HG03378 (cell line): Measurements from ENCODE around the gene HIBADH.
"Not testable (repeated sequence)": the region's sequence is repeated elsewhere in the genome, so short reads cannot be mapped to it uniquely, and the experiment has no call there.

Source experiments
- ATAC-seq: cut with Tn5 transposase; IDR thresholded peaks from one replicate; pipeline ENCODE4 v1.9.1; 2021; ENCODE audit warnings: mild to moderate bottlenecking, moderate library complexity; ENCODE audit not compliant: unreplicated experiment

HIBADH gene

GRCh38 chr7:27605283-27605682 is 57.4 kb downstream of the HIBADH start:
- no peak for ATAC-seq

GRCh38 chr7:27603813-27604212 is 58.9 kb downstream of the HIBADH start:
- no peak for ATAC-seq

- no peak for ATAC-seq
Measured at GRCh38 chr7:27602766-27603165, 59.9 kb downstream of the HIBADH start.

- ATAC-seq = no peak
Measured at GRCh38 chr7:27601217-27601616, 61.5 kb downstream of the HIBADH start.

GRCh38 chr7:27600247-27600646 is 62.4 kb downstream of the HIBADH start:
- no peak for ATAC-seq

GRCh38 chr7:27595009-27595408 is 67.7 kb downstream of the HIBADH start:
- no peak for ATAC-seq

GRCh38 chr7:27593226-27593625 is 69.5 kb downstream of the HIBADH start:
- no peak for ATAC-seq

- ATAC-seq = no peak
Measured at GRCh38 chr7:27590416-27590815, 72.3 kb downstream of the HIBADH start.

GRCh38 chr7:27587429-27587828 is 75.3 kb downstream of the HIBADH start:
- ATAC-seq = no peak

- ATAC-seq = peak; percentile 87
Measured at GRCh38 chr7:27586825-27587224, 75.9 kb downstream of the HIBADH start.

GRCh38 chr7:27585781-27586447 is 76.8 kb downstream of the HIBADH start:
- no peak for ATAC-seq

GRCh38 chr7:27581906-27582305 is 80.8 kb downstream of the HIBADH start:
- ATAC-seq = no peak

- no peak for ATAC-seq
Measured at GRCh38 chr7:27581119-27581518, 81.6 kb downstream of the HIBADH start.

- ATAC-seq = no peak
Measured at GRCh38 chr7:27579565-27579964, 83.1 kb downstream of the HIBADH start.

- not testable (repeated sequence) for ATAC-seq
Measured at GRCh38 chr7:27578169-27578568, 84.5 kb downstream of the HIBADH start.

GRCh38 chr7:27576360-27576944 is 86.2 kb downstream of the HIBADH start:
- ATAC-seq = no peak

GRCh38 chr7:27575613-27576012 is 87.1 kb downstream of the HIBADH start:
- ATAC-seq = no peak

GRCh38 chr7:27569106-27569505 is 93.6 kb downstream of the HIBADH start:
- ATAC-seq = no peak

GRCh38 chr7:27567266-27567665 is 95.4 kb downstream of the HIBADH start:
- no peak for ATAC-seq

- no peak for ATAC-seq
Measured at GRCh38 chr7:27564881-27565482, 97.7 kb downstream of the HIBADH start.

GRCh38 chr7:27560706-27561235 is 101.9 kb downstream of the HIBADH start:
- no peak for ATAC-seq

- ATAC-seq = no peak
Measured at GRCh38 chr7:27555670-27556069, 107.0 kb downstream of the HIBADH start.
